Uterus (tissue), 2 donors: Measurements from ENCODE around the gene DIAPH3.

Experiments
- CTCF ChIP-seq, 4 experiments: fragments of 200-600 bp in 2 of 4; fragments of 450-650 bp in 2 of 4; sonication (generic) in 2 of 4; IDR thresholded peaks; one replicate each; pipeline ENCODE4 v1.5.1; 2016 to 2019; ENCODE audit warnings: antibody characterized with exemption in 4 of 4, mild to moderate bottlenecking in 2 of 4, moderate library complexity in 1 of 4
- POLR2A ChIP-seq, 2 donors: fragments of 450-650 bp; IDR thresholded peaks; one replicate each; pipeline ENCODE4 v1.6.1; 2016; ENCODE audit warnings: antibody characterized with exemption in 2 of 2, mild to moderate bottlenecking in 1 of 2, moderate library complexity in 1 of 2

GRCh38 chr13:60078226-60078625 is 85.5 kb downstream of the DIAPH3 start:
- TF ChIP-seq POLR2A (IDR thresholded peaks at IDR 0.05) (no peak), CTCF (IDR thresholded peaks at IDR 0.05) (no peak)
